GM18505 (cell line): ENCODE data around the gene TRABD2B.

Experiments used
- ATAC-seq: cut with Tn5 transposase; IDR thresholded peaks from one replicate; pipeline ENCODE4 v1.9.1; 2021; ENCODE audit not compliant: unreplicated experiment
- POLR2A ChIP-seq: IDR thresholded peaks from 4 replicates; pipeline ENCODE4 v1.6.1; 2011; ENCODE audit warnings: borderline replicate concordance; ENCODE audit not compliant: insufficient read depth, insufficient read length; ENCODE audit errors: extremely low read depth

TRABD2B gene

GRCh38 chr1:47866601-47867437, 130.4 kb downstream of the TRABD2B start:
- TF ChIP-seq POLR2A, result no peak
- ATAC-seq, result no peak

- ATAC-seq, result no peak
- TF ChIP-seq POLR2A, result no peak
Measured at GRCh38 chr1:47865881-47866535, 131.2 kb downstream of the TRABD2B start.

- no peak for ATAC-seq
Measured at GRCh38 chr1:47859092-47859743, 138.0 kb downstream of the TRABD2B start.

GRCh38 chr1:47856996-47857395, 140.2 kb downstream of the TRABD2B start:
- TF ChIP-seq POLR2A, result no peak
- ATAC-seq, result no peak

More at GRCh38 chr1:47859092-47859743, 138.0 kb downstream of the TRABD2B start:
- no peak for TF ChIP-seq POLR2A

- no peak for ATAC-seq
- TF ChIP-seq POLR2A, result no peak
Measured at GRCh38 chr1:47855230-47855629, 142.0 kb downstream of the TRABD2B start.

- no peak for TF ChIP-seq POLR2A
- ATAC-seq, result no peak
Measured at GRCh38 chr1:47854552-47855144, 142.5 kb downstream of the TRABD2B start.

GRCh38 chr1:47853852-47854251, 143.3 kb downstream of the TRABD2B start:
- no peak for ATAC-seq
- TF ChIP-seq POLR2A, result no peak

- no peak for ATAC-seq
- no peak for TF ChIP-seq POLR2A
Measured at GRCh38 chr1:47853059-47853458, 144.1 kb downstream of the TRABD2B start.

- TF ChIP-seq POLR2A, result no peak
- ATAC-seq, result no peak
Measured at GRCh38 chr1:47852006-47852718, 145.0 kb downstream of the TRABD2B start.

- TF ChIP-seq POLR2A, result no peak
- no peak for ATAC-seq
Measured at GRCh38 chr1:47850451-47850850, 146.7 kb downstream of the TRABD2B start.

GRCh38 chr1:47849591-47850261, 147.5 kb downstream of the TRABD2B start:
- ATAC-seq, result no peak
- TF ChIP-seq POLR2A, result no peak

- TF ChIP-seq POLR2A, result no peak
- no peak for ATAC-seq
Measured at GRCh38 chr1:47849005-47849521, 148.1 kb downstream of the TRABD2B start.

- TF ChIP-seq POLR2A, result no peak
Measured at GRCh38 chr1:47847763-47848162, 149.4 kb downstream of the TRABD2B start.

GRCh38 chr1:47844558-47844955, 152.6 kb downstream of the TRABD2B start:
- no peak for ATAC-seq
- no peak for TF ChIP-seq POLR2A

More at GRCh38 chr1:47847763-47848162, 149.4 kb downstream of the TRABD2B start:
- no peak for ATAC-seq
